Gastroesophageal sphincter (tissue), 4 donors: ENCODE results near the gene ST8SIA6. TPM values are rescaled to one million over a fixed set of nuclear protein-coding genes. Genes with fewer than 3 reads are reported as not detected.
A peak's percentile ranks its signal among the peaks of the same experiment; 100 is the strongest.

ENCODE experiments used
- ATAC-seq: fragments of 150-250 bp; one replicate; pipeline ENCODE4 v1.9.1; 2016; ENCODE audit warnings: mild to moderate bottlenecking, moderate library complexity
- H3K27ac ChIP-seq, 4 donors: fragments of 200-600 bp; sonication (generic) in 3 of 4; 1 replicate in 3 of 4; 2 replicates in 1 of 4; pipeline ENCODE4 v1.5.1; 2016 to 2019
- H3K27me3 ChIP-seq: fragments of 200-600 bp; sonication (generic); one replicate; pipeline ENCODE4 v1.5.1; 2019
- H3K36me3 ChIP-seq, 2 donors: fragments of 200-600 bp; sonication (generic); one replicate each; pipeline ENCODE4 v1.5.1; 2019; ENCODE audit warnings: control low read depth in 1 of 2
- H3K4me1 ChIP-seq, 3 donors: fragments of 200-600 bp; sonication (generic); 1 replicate in 2 of 3; 2 replicates in 1 of 3; pipeline ENCODE4 v1.5.1; 2016 to 2019; ENCODE audit warnings: control low read depth in 2 of 3
- H3K4me3 ChIP-seq, 2 donors: fragments of 200-600 bp; sonication (generic); one replicate each; pipeline ENCODE4 v1.5.1; 2019; ENCODE audit warnings: mild to moderate bottlenecking in 1 of 2, moderate library complexity in 1 of 2
- H3K9me3 ChIP-seq, 3 donors: fragments of 200-600 bp; sonication (generic); one replicate each; pipeline ENCODE4 v1.5.1; 2017 to 2019; ENCODE audit warnings: control low read depth in 2 of 3
- EP300 ChIP-seq: sonication (generic); formaldehyde crosslinking; IDR thresholded peaks from one replicate; pipeline ENCODE4 v1.6.1; 2017; ENCODE audit warnings: antibody characterized with exemption, mild to moderate bottlenecking
- POLR2A ChIP-seq, 2 donors: fragments of 450-650 bp; IDR thresholded peaks; one replicate each; pipeline ENCODE4 v1.6.1; 2017; ENCODE audit warnings: antibody characterized with exemption in 2 of 2, mild to moderate bottlenecking in 2 of 2, moderate library complexity in 1 of 2
- POLR2AphosphoS5 ChIP-seq: sonication (generic); formaldehyde crosslinking; IDR thresholded peaks from one replicate; pipeline ENCODE4 v1.6.1; 2017; ENCODE audit warnings: antibody characterized with exemption
- WGBS, 2 donors: methylation state at CpG; one replicate each; pipeline ENCODE4 v1.1.5; 2018; ENCODE audit warnings: low coverage in 1 of 2; 5-methylcytosine and 5-hydroxymethylcytosine counted together
- total RNA-seq, 4 donors: library from RNA; depleted of rRNA; stranded (reverse); fragments of >200 nt; gene quantifications; one replicate each; pipeline ENCODE4 v1.1.0, GENCODE V29; 2016
- TF ChIP-seq, protein P1 (sequence below), 4 experiments: fragments of 200-600 bp in 2 of 4; fragments of 450-650 bp in 2 of 4; sonication (generic) in 1 of 4; IDR thresholded peaks; one replicate each; pipeline ENCODE4 v1.5.1; 2017 to 2019; ENCODE audit warnings: antibody characterized with exemption in 4 of 4, mild to moderate bottlenecking in 2 of 4, moderate library complexity in 2 of 4

Gene ST8SIA6
- total RNA-seq, 4 donors from 2014 or later = 1.5 to 1.9 TPM; not detected in 2

DNA sequence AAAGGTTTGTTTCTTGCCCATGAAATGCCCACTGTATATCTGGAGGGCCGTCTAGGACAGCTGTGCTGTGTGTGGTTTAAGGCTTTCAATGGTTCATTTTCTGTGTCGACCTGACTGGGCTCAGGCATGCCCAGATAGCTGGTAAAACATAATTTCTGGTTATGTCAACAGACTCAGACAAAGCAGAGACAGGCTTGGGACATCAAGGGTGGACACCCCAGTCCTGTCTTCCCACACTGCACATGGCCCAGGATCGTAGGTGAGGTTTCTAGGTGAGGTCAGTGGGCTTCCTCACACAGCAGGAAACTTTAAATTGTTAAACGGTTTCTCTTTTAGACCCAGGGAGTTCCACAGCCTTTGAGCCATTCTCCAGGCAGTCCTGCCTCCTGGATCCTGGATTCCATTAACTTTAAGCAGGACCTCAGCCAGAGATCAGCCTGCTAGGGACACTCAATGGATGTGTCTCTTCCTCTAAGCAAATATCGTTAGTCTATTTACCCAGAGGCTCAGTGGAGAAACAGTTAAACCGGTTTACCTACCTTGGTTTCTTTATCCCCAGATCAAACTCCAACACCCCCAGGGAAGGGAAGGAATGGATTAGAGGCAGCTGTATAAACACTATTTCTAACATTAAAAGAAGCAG, 66.4 kb downstream of the ST8SIA6 start:
- Histone ChIP-seq H3K36me3 (no peaks in the 10 kb centered on the region), H3K27me3 (no peaks in the 10 kb centered on the region), H3K9me3 (no peaks in the 10 kb centered on the region), H3K27ac (peak overlapping the region in 1 of 4 donors; percentile 9), H3K4me1 (peaks cover 2 to 25% (median 3%) of the 10 kb centered on the region in 3 donors), H3K4me3 (no peak overlapping the region)
- ATAC-seq = no peak
- 53 to 72% methylated on average over 2 to 5 of the region's 6 CpGs for WGBS, 2 donors
- TF ChIP-seq EP300 (no peak), POLR2AphosphoS5 (no peak), POLR2A (IDR thresholded peaks at IDR 0.05) (no peak)
- TF ChIP-seq, protein P1, sequence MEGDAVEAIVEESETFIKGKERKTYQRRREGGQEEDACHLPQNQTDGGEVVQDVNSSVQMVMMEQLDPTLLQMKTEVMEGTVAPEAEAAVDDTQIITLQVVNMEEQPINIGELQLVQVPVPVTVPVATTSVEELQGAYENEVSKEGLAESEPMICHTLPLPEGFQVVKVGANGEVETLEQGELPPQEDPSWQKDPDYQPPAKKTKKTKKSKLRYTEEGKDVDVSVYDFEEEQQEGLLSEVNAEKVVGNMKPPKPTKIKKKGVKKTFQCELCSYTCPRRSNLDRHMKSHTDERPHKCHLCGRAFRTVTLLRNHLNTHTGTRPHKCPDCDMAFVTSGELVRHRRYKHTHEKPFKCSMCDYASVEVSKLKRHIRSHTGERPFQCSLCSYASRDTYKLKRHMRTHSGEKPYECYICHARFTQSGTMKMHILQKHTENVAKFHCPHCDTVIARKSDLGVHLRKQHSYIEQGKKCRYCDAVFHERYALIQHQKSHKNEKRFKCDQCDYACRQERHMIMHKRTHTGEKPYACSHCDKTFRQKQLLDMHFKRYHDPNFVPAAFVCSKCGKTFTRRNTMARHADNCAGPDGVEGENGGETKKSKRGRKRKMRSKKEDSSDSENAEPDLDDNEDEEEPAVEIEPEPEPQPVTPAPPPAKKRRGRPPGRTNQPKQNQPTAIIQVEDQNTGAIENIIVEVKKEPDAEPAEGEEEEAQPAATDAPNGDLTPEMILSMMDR (IDR thresholded peaks at IDR 0.05) = no peak

DNA sequence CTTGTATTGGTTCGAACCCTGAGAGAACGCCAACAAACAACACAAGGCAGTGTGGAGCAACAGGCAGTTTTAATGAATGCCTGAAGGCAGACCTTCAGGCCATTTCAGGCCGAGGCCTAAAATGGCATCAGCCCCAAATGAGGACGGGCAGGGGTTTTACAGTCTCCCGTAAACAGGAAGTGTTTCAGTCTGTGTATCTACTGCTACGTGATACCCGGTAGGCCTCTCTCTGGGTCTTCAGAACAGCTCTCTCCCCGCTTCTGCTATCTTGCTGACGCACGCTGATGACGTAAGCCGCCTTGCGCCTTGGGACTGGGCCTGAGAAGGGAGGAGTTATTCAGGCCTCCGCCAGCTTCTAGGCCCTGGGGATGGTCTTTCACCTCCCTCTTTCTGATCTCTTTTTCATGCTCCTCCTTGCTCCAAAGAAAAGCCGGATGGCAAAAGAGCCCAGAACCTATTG, 67.7 kb downstream of the ST8SIA6 start:
- WGBS, 2 donors = 88 to 97% methylated on average over 10 to 12 of the region's 15 CpGs
- peak; percentile 25 for ATAC-seq
- no peak overlapping the region for H3K27ac ChIP-seq

GRCh38 chr10:17386021-17386420, 68.4 kb downstream of the ST8SIA6 start:
- Histone ChIP-seq H3K27me3 (no peaks in the 10 kb centered on the region), H3K27ac (no peak overlapping the region), H3K9me3 (no peaks in the 10 kb centered on the region), H3K4me3 (no peak overlapping the region), H3K36me3 (no peaks in the 10 kb centered on the region), H3K4me1 (peaks cover 3 to 43% (median 5%) of the 10 kb centered on the region in 3 donors)
- 92 to 95% methylated on average over 2 to 7 of the region's 18 CpGs for WGBS, 2 donors
- no peak for TF ChIP-seq POLR2A (IDR thresholded peaks at IDR 0.05)
- TF ChIP-seq POLR2AphosphoS5 = no peak
- TF ChIP-seq, protein P1 (IDR thresholded peaks at IDR 0.05) = no peak
- no peak for TF ChIP-seq EP300
- no peak for ATAC-seq

More for the DNA sequence above, 67.7 kb downstream of the ST8SIA6 start:
- TF ChIP-seq POLR2AphosphoS5 (no peak), POLR2A (IDR thresholded peaks at IDR 0.05) (no peak), EP300 (no peak)
- TF ChIP-seq, protein P1 (IDR thresholded peaks at IDR 0.05) = no peak
- H3K27me3 ChIP-seq = no peaks in the 10 kb centered on the region
- no peaks in the 10 kb centered on the region for H3K36me3 ChIP-seq
- peaks cover 3 to 37% (median 3%) of the 10 kb centered on the region in 3 donors for H3K4me1 ChIP-seq
- H3K9me3 ChIP-seq = no peaks in the 10 kb centered on the region
- H3K4me3 ChIP-seq = no peak overlapping the region

- Histone ChIP-seq H3K4me3 (no peak overlapping the region), H3K36me3 (no peaks in the 10 kb centered on the region), H3K27ac (no peak overlapping the region), H3K9me3 (no peaks in the 10 kb centered on the region), H3K4me1 (peaks cover 3 to 45% (median 5%) of the 10 kb centered on the region in 3 donors), H3K27me3 (no peaks in the 10 kb centered on the region)
- 63 to 77% methylated on average over 6 of the region's 6 CpGs for WGBS, 2 donors
- no peak for ATAC-seq
- TF ChIP-seq, protein P1 (IDR thresholded peaks at IDR 0.05) = no peak
- TF ChIP-seq POLR2A (IDR thresholded peaks at IDR 0.05) (no peak), EP300 (no peak), POLR2AphosphoS5 (no peak)
These were observed 69.3 kb downstream of the ST8SIA6 start for GRCh38 chr10:17385066-17385465.
